HG03460 (cell line): Measurements from ENCODE around the gene CDC25A.

Experiments
- ATAC-seq: cut with Tn5 transposase; IDR thresholded peaks from one replicate; pipeline ENCODE4 v1.9.1; 2021; ENCODE audit not compliant: unreplicated experiment

CDC25A gene

GRCh38 chr3:48142316-48142870 is 45.8 kb downstream of the CDC25A start:
- ATAC-seq = no peak

GRCh38 chr3:48141604-48142137 is 46.5 kb downstream of the CDC25A start:
- no peak for ATAC-seq

GRCh38 chr3:48140936-48141603 is 47.1 kb downstream of the CDC25A start:
- no peak for ATAC-seq

- no peak for ATAC-seq
Measured at GRCh38 chr3:48140336-48140757, 47.9 kb downstream of the CDC25A start.

GRCh38 chr3:48137425-48137999 is 50.7 kb downstream of the CDC25A start:
- ATAC-seq = no peak

- no peak for ATAC-seq
Measured at GRCh38 chr3:48135552-48136495, 52.4 kb downstream of the CDC25A start.

- ATAC-seq = no peak
Measured at GRCh38 chr3:48130321-48130904, 57.8 kb downstream of the CDC25A start.

GRCh38 chr3:48129921-48130320 is 58.3 kb downstream of the CDC25A start:
- no peak for ATAC-seq

GRCh38 chr3:48128774-48129173 is 59.4 kb downstream of the CDC25A start:
- ATAC-seq = no peak

- no peak for ATAC-seq
Measured at GRCh38 chr3:48125886-48126622, 62.2 kb downstream of the CDC25A start.

- ATAC-seq = no peak
Measured at GRCh38 chr3:48125013-48125705, 63.1 kb downstream of the CDC25A start.

GRCh38 chr3:48123346-48123745 is 64.9 kb downstream of the CDC25A start:
- no peak for ATAC-seq

GRCh38 chr3:48122504-48122903 is 65.7 kb downstream of the CDC25A start:
- no peak for ATAC-seq

- ATAC-seq = no peak
Measured at GRCh38 chr3:48120223-48120622, 68.0 kb downstream of the CDC25A start.

- no peak for ATAC-seq
Measured at GRCh38 chr3:48119505-48120193, 68.6 kb downstream of the CDC25A start.

GRCh38 chr3:48118928-48119327 is 69.3 kb downstream of the CDC25A start:
- no peak for ATAC-seq

GRCh38 chr3:48118322-48118721 is 69.9 kb downstream of the CDC25A start:
- no peak for ATAC-seq

- no peak for ATAC-seq
Measured at GRCh38 chr3:48112813-48113212, 75.4 kb downstream of the CDC25A start.
